Mesodermal cell (in vitro differentiated cells): Measurements from ENCODE around the gene ADAMTS7.
"Not testable (repeated sequence)": the region's sequence is repeated elsewhere in the genome, so short reads cannot be mapped to it uniquely, and the experiment has no call there.

Experiments used
- H3K27ac ChIP-seq: 2 replicates; pipeline ENCODE4 v1.7.0; 2013; ENCODE audit warnings: mild to moderate bottlenecking, low read depth, low read length, moderate library complexity; ENCODE audit not compliant: severe bottlenecking
- H3K36me3 ChIP-seq: 2 replicates; pipeline ENCODE4 v1.7.1; 2013; ENCODE audit warnings: mild to moderate bottlenecking, low read length, moderate library complexity; ENCODE audit not compliant: control insufficient read depth, insufficient read depth
- H3K4me1 ChIP-seq: one replicate; pipeline ENCODE4 v1.7.1; 2013; ENCODE audit warnings: mild to moderate bottlenecking, low read length; ENCODE audit not compliant: insufficient read depth, control insufficient read depth, poor library complexity, severe bottlenecking
- H3K4me3 ChIP-seq: 2 replicates; pipeline ENCODE4 v1.7.0; 2013; ENCODE audit warnings: low read length, control low read depth, mild to moderate bottlenecking; ENCODE audit not compliant: insufficient read depth, poor library complexity, severe bottlenecking; ENCODE audit errors: extremely low read depth
- H3K9me3 ChIP-seq: 2 replicates; pipeline ENCODE4 v1.7.1; 2013; ENCODE audit warnings: mild to moderate bottlenecking, low read length, moderate library complexity; ENCODE audit not compliant: control insufficient read depth
- WGBS, 2 experiments: methylation state at CpG; one replicate each; pipeline ENCODE4 v1.1.5; 2013; ENCODE audit warnings: missing lambda C conversion rate in 2 of 2; ENCODE audit not compliant: insufficient coverage in 2 of 2; 5-methylcytosine and 5-hydroxymethylcytosine counted together

The ADAMTS7 gene

GRCh38 chr15:78771436-78772000 is 39.7 kb downstream of the ADAMTS7 start:
- not testable (repeated sequence) for H3K4me1 ChIP-seq, H3K9me3 ChIP-seq, H3K36me3 ChIP-seq, H3K4me3 ChIP-seq, H3K27ac ChIP-seq
- 90 to 92% methylated on average over 16 to 17 of the region's 23 CpGs for WGBS, 2 experiments

- H3K4me3 ChIP-seq, H3K9me3 ChIP-seq, H3K36me3 ChIP-seq, H3K4me1 ChIP-seq, H3K27ac ChIP-seq: not testable (repeated sequence)
- 96 to 100% methylated on average over 1 to 8 of the region's 9 CpGs for WGBS, 2 experiments
Observed at GRCh38 chr15:78771020-78771419, 40.2 kb downstream of the ADAMTS7 start.

- H3K27ac ChIP-seq, H3K9me3 ChIP-seq, H3K4me3 ChIP-seq, H3K4me1 ChIP-seq, H3K36me3 ChIP-seq: not testable (repeated sequence)
- 88 to 96% methylated on average over 5 to 7 of the region's 12 CpGs for WGBS, 2 experiments
Observed at GRCh38 chr15:78769473-78770225, 41.6 kb downstream of the ADAMTS7 start.

GRCh38 chr15:78768531-78769408 is 42.5 kb downstream of the ADAMTS7 start:
- no peak overlapping the region for H3K4me3 ChIP-seq
- H3K9me3 ChIP-seq = no peaks in the 10 kb centered on the region
- H3K4me1 ChIP-seq = no peaks in the 10 kb centered on the region
- H3K36me3 ChIP-seq = no peaks in the 10 kb centered on the region
- H3K27ac ChIP-seq = no peak overlapping the region
- WGBS, 2 experiments = 73 to 98% methylated on average over 2 to 8 of the region's 18 CpGs

- H3K36me3 ChIP-seq = no peaks in the 10 kb centered on the region
- no peak overlapping the region for H3K4me3 ChIP-seq
- no peaks in the 10 kb centered on the region for H3K4me1 ChIP-seq
- no peaks in the 10 kb centered on the region for H3K9me3 ChIP-seq
- no peak overlapping the region for H3K27ac ChIP-seq
- WGBS, 2 experiments = 72 to 93% methylated on average over 3 to 6 of the region's 13 CpGs
Observed at GRCh38 chr15:78768096-78768495, 43.2 kb downstream of the ADAMTS7 start.

- Histone ChIP-seq H3K27ac (no peak overlapping the region), H3K36me3 (no peaks in the 10 kb centered on the region), H3K4me3 (no peak overlapping the region), H3K9me3 (no peaks in the 10 kb centered on the region), H3K4me1 (no peaks in the 10 kb centered on the region)
- WGBS, 2 experiments = 96 to 97% methylated on average over 12 of the region's 16 CpGs
Observed at GRCh38 chr15:78767331-78767951, 43.8 kb downstream of the ADAMTS7 start.

- H3K4me1 ChIP-seq, H3K9me3 ChIP-seq: not testable (repeated sequence)
- 97% methylated on average over 5 to 17 of the region's 21 CpGs for WGBS, 2 experiments
Observed at GRCh38 chr15:78766641-78767071, 44.6 kb downstream of the ADAMTS7 start.

GRCh38 chr15:78766041-78766440 is 45.2 kb downstream of the ADAMTS7 start:
- Histone ChIP-seq H3K27ac (no peak overlapping the region), H3K9me3 (no peaks in the 10 kb centered on the region), H3K4me3 (no peak overlapping the region), H3K4me1 (peaks cover 6% of the 10 kb centered on the region), H3K36me3 (no peaks in the 10 kb centered on the region)
- 93 to 96% methylated on average over 6 of the region's 6 CpGs for WGBS, 2 experiments

More at GRCh38 chr15:78766641-78767071, 44.6 kb downstream of the ADAMTS7 start:
- H3K4me3 ChIP-seq, H3K36me3 ChIP-seq, H3K27ac ChIP-seq: not testable (repeated sequence)

- not testable (repeated sequence) for H3K9me3 ChIP-seq, H3K36me3 ChIP-seq, H3K27ac ChIP-seq, H3K4me1 ChIP-seq, H3K4me3 ChIP-seq
- 88 to 92% methylated on average over 6 to 16 of the region's 18 CpGs for WGBS, 2 experiments
Observed at GRCh38 chr15:78765154-78765860, 46.0 kb downstream of the ADAMTS7 start.
